Measurements from ENCODE around the gene EFCAB3.
"Not testable (repeated sequence)": the region's sequence is repeated elsewhere in the genome, so short reads cannot be mapped to it uniquely, and the experiment has no call there.

EFCAB3 gene

GRCh38 chr17:62380253-62380652, at the start of gene EFCAB3:
TSS of gene EFCAB3 (plus strand) at chr17:62380553. CDS start at chr17:62382980, 2,427 bp downstream.
- DNase-seq (ENCODE audit: low read depth): no peak

GRCh38 chr17:62336527-62336926, 43.8 kb upstream of the EFCAB3 start:
- DNase-seq (ENCODE audit: low read depth): no peak

GRCh38 chr17:62343764-62344270, 36.5 kb upstream of the EFCAB3 start:
- DNase-seq (ENCODE audit: low read depth): no peak

GRCh38 chr17:62351176-62351575, 29.2 kb upstream of the EFCAB3 start:
- DNase-seq (ENCODE audit: low read depth): no peak

GRCh38 chr17:62366191-62366590, 14.2 kb upstream of the EFCAB3 start:
- no peak for DNase-seq (ENCODE audit: low read depth)

GRCh38 chr17:62381561-62381960, 1.2 kb downstream of the EFCAB3 start:
- DNase-seq (ENCODE audit: low read depth): no peak

- DNase-seq (ENCODE audit: low read depth): no peak
Observed at GRCh38 chr17:62388856-62389255, 8.5 kb downstream of the EFCAB3 start.

- no peak for DNase-seq (ENCODE audit: low read depth)
Observed at GRCh38 chr17:62392908-62393307, 12.6 kb downstream of the EFCAB3 start.

- no peak for DNase-seq (ENCODE audit: low read depth)
Observed at GRCh38 chr17:62398891-62399290, 18.5 kb downstream of the EFCAB3 start.

- DNase-seq (ENCODE audit: low read depth): no peak
Observed at GRCh38 chr17:62405451-62405850, 25.1 kb downstream of the EFCAB3 start.

GRCh38 chr17:62413090-62413489, 32.7 kb downstream of the EFCAB3 start:
- not testable (repeated sequence) for DNase-seq (ENCODE audit: low read depth)

- DNase-seq (ENCODE audit: low read depth): peak; percentile 68
Observed at GRCh38 chr17:62423647-62424461, 43.5 kb downstream of the EFCAB3 start, which contains the start of gene METTL2A. TSS of gene METTL2A (plus strand) at chr17:62423897. CDS start at chr17:62423903, 6 bp downstream.

GRCh38 chr17:62426214-62426613, 45.9 kb downstream of the EFCAB3 start:
- not testable (repeated sequence) for DNase-seq (ENCODE audit: low read depth)

- DNase-seq (ENCODE audit: low read depth): not testable (repeated sequence)
Observed at GRCh38 chr17:62435251-62435650, 54.9 kb downstream of the EFCAB3 start.

- not testable (repeated sequence) for DNase-seq (ENCODE audit: low read depth)
Observed at GRCh38 chr17:62441181-62441580, 60.8 kb downstream of the EFCAB3 start.

- no peak for DNase-seq (ENCODE audit: low read depth)
Observed at GRCh38 chr17:62444063-62444462, 63.7 kb downstream of the EFCAB3 start.

GRCh38 chr17:62445791-62446190, 65.4 kb downstream of the EFCAB3 start:
- DNase-seq (ENCODE audit: low read depth): not testable (repeated sequence)

GRCh38 chr17:62452195-62452594, 71.8 kb downstream of the EFCAB3 start:
- DNase-seq (ENCODE audit: low read depth): not testable (repeated sequence)

GRCh38 chr17:62453041-62453440, 72.7 kb downstream of the EFCAB3 start:
- not testable (repeated sequence) for DNase-seq (ENCODE audit: low read depth)

- DNase-seq (ENCODE audit: low read depth): not testable (repeated sequence)
Observed at GRCh38 chr17:62453656-62454055, 73.3 kb downstream of the EFCAB3 start.

- not testable (repeated sequence) for DNase-seq (ENCODE audit: low read depth)
Observed at GRCh38 chr17:62454111-62454510, 73.8 kb downstream of the EFCAB3 start.

GRCh38 chr17:62456016-62456415, 75.7 kb downstream of the EFCAB3 start:
- DNase-seq (ENCODE audit: low read depth): no peak

- not testable (repeated sequence) for DNase-seq (ENCODE audit: low read depth)
Observed at GRCh38 chr17:62458483-62458882, 78.1 kb downstream of the EFCAB3 start.
